Endometrial microvascular endothelial cells (primary cell): ENCODE data around the gene HBB. TPM values are rescaled to one million over a fixed set of nuclear protein-coding genes. Genes with fewer than 3 reads are reported as not detected.

Experiments
- in situ Hi-C: cut with HindIII; loops from 2 replicates; pipeline ENCODE4 v1.10.0; 2017; ENCODE audit warnings: low sequenced_read_pairs, low pct_unique_long_range_greater_than_20kb; ENCODE audit errors: inconsistent ontology term
- total RNA-seq: library from RNA; depleted of rRNA; stranded (reverse); fragments of >200 nt; gene quantifications from one replicate; pipeline ENCODE4 v1.2.3, GENCODE V29; 2015; ENCODE audit errors: inconsistent ontology term

Gene HBB
- total RNA-seq, 1 donor from 2014 or later = not detected

DNA sequence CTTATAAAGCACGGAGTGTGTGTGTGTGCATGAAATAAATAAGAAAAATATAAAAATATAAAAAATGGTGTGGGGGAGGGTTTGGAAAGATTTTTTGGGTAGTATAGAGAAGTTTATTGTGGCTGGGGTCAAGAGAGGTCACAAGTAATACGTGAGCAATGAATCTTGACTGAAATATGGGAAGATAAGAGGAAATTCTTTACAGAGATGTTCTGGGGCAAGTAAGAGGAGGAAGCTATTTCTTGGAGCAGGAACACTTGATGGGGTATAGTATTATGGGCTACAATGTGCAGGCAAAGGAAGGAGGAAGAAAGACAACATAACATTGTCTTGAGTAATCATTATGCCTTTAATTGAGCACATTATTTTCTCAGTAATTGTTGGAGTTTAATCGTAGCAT, 5.3 kb upstream of the HBB start:
- in situ Hi-C loops = no loop called here

DNA sequence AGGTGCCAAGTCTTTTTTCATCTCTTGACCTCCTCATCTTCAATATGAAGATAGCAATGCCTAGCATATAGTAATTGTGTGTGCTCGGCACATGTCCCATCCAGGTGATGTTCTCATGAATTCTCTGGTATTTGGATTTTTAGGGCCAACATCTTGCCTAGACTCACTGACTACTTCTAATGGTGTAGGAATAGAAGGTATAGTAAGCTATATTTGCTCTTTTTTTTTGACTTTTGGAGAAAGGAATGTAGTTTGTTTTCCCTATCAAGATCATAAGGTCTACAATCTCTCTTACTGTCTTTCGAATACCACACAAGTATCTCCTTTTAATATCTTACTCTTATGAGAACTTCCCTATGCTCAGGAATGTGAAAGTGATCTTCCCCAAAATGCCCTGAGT, 4.2 kb upstream of the HBB start:
- in situ Hi-C loops = no loop called here

DNA sequence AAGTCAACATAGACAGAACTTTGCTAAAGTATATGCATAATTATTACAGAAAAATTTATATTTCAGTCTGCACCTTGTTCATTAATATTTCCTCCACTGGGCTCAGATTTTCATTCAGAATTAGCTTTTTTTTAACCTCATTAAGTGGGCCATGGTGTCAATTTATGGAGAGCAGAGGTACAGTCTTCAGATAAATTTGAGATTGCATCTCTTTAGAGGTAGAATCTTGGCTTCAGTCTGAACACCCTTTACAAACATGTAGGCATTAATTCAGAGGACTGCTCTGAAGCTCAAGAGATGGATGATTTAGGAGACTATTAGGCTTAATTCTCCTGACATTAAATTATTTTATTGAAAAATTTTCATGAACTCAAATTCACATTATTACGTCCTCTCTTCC, 3.4 kb upstream of the HBB start:
- in situ Hi-C loops = no loop called here

DNA sequence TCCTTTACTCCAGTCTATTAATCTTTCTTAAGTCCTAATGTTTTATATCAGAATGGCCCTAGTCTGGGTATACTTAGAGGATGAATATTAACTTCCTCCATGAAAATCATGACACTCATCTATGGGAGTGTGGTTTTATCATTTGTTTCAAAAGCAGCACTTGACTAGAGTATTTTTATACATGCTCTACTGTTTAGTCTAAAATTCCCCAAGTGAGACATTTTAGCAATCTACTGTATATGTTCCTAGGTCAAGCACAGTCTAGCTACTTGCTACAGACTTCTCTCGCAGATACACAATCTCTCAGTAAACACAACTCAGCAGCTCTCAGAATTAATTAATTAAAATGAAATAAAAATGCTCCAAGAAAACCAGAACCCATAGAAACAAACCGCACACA, 2.9 kb upstream of the HBB start:
- in situ Hi-C loops = no loop called here

DNA sequence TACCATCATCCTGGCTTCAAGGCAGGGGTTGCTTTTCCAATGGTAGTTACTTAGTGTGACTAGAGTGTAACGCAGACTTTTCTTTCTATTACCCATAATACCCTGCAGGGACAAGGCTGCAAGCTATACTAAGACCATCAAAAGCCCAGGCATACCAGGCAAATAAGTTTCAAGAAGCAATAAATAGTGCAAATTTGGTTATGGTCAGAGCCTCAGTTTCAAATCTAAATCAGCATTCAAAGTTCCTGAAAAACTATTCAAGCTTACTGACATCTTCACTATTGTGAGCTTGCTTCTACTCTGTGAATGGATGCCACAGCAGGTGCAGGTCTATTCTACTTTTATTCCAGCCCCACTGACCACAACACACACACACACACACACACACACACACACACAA, 2.5 kb upstream of the HBB start:
- in situ Hi-C loops = no loop called here

DNA sequence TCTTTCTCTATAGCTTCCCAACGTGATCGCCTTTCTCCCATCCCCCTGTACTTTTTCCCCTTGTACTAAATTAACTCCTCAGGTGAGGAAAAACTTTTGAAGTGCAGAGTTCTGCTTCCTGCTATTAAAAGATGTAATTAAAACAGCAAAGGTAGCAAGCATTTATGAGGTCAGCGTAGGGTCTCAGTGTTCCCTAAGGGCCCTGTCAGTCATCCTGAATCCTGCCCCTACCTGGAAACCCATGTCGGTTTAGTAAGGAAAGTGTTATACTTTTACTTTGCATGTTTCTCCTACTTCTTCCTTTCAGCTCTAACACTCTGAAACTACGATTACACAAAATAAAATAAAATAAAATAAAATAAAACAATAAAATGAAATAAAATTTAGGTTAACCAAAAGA, 1.3 kb upstream of the HBB start:
- in situ Hi-C loops = no loop called here

DNA sequence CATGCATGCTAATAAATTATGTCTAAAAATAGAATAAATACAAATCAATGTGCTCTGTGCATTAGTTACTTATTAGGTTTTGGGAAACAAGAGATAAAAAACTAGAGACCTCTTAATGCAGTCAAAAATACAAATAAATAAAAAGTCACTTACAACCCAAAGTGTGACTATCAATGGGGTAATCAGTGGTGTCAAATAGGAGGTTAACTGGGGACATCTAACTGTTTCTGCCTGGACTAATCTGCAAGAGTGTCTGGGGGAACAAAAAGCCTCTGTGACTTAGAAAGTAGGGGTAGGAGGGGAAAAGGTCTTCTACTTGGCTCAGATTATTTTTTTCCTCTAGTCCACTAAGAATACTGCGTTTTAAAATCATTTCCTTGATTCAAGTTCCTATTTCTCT, 810 bp upstream of the HBB start:
- in situ Hi-C loops = no loop called here

DNA sequence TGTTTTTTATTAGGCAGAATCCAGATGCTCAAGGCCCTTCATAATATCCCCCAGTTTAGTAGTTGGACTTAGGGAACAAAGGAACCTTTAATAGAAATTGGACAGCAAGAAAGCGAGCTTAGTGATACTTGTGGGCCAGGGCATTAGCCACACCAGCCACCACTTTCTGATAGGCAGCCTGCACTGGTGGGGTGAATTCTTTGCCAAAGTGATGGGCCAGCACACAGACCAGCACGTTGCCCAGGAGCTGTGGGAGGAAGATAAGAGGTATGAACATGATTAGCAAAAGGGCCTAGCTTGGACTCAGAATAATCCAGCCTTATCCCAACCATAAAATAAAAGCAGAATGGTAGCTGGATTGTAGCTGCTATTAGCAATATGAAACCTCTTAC, 1.4 kb downstream of the HBB start:
- in situ Hi-C loops = no loop called here

DNA sequence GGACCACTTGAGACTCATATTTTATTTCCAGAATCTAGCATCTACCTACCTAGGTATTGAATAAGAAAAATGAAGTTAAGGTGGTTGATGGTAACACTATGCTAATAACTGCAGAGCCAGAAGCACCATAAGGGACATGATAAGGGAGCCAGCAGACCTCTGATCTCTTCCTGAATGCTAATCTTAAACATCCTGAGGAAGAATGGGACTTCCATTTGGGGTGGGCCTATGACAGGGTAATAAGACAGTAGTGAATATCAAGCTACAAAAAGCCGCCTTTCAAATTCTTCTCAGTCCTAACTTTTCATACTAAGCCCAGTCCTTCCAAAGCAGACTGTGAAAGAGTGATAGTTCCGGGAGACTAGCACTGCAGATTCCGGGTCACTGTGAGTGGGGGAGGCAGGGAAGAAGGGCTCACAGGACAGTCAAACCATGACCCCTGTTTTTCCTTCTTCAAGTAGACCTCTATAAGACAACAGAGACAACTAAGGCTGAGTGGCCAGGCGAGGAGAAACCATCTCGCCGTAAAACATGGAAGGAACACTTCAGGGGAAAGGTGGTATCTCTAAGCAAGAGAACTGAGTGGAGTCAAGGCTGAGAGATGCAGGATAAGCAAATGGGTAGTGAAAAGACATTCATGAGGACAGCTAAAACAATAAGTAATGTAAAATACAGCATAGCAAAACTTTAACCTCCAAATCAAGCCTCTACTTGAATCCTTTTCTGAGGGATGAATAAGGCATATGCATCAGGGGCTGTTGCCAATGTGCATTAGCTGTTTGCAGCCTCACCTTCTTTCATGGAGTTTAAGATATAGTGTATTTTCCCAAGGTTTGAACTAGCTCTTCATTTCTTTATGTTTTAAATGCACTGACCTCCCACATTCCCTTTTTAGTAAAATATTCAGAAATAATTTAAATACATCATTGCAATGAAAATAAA, 2.1 kb downstream of the HBB start:
- in situ Hi-C loops = no loop called here

DNA sequence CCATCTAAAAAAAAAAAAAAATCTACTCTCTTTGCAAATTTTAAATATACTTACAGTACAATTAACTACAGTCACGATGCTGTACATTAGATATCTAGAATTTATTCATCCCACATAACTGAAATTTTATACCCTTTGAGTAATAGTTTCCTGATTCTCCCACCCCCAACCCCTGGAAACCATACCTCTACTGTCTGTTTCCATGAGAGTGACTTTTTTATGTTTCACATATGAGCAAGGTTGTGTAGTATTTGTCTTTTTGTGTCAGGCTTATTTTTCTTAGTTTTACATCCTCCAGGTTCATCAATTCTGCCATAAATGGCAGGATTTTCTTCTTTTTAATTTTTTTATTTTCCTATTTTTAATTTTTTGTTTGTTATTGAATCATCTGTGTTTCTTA, 3.2 kb downstream of the HBB start:
- in situ Hi-C loops = no loop called here

DNA sequence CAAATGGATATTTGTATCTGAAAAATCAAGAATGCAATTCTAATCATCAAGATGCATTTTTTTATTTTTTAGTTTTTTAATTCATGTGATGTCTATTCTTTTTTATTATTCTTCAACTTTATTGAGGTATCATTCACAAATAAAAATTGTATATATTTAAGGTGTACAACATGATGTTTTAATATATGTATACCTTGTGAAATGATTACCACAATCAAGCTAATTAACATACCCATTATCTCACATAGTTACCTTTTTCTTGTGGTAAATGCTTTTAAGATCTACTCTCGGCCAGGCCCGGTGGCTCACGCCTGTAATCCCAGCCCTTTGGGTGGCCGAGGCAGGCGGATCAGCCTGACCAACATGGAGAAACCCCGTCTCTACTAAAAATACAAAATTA, 3.7 kb downstream of the HBB start:
- in situ Hi-C loops = no loop called here

DNA sequence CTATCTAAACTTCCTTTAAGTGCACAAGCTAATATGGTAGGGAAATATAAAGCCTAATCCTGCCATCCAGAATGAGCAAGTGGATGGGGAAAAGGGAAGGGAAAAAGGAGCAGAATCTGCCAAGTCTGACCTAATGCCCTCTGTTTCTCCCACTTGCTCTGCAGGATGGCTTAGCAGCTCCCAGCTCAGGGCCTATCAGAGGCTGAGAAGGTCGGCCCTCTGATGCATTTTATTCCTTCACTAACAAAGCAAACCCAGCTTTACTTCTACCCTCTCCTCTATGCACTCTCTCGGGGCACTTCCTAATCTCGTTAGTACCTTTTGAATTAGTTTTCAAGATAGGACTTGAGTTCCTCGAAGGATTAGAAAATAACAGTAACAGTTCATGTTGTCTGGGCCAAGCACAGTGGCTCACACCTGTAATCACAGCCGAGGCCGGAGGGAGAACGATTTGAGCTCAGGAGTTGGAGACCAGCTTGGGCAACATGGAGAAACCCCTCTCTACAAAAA, 16.4 kb downstream of the HBB start:
- in situ Hi-C loops = no loop called here

DNA sequence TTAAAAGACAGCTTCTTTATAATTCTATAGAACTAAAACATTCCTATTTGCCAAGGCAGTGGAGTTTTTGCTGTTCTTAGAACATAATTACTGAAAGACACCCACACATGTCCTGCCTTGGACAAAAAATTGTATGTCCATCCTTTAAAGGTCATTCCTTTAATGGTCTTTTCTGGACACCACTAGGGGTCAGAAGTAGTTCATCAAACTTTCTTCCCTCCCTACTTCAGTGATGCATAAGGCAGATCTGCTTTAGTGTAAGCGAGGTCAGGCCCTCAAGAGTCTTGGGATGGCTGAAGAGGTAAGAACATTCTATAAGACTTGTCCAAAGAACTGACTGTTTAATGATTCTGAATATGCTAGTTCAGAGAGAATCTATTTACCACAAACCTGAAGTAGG, 22.1 kb downstream of the HBB start:
- in situ Hi-C loops = no loop called here

DNA sequence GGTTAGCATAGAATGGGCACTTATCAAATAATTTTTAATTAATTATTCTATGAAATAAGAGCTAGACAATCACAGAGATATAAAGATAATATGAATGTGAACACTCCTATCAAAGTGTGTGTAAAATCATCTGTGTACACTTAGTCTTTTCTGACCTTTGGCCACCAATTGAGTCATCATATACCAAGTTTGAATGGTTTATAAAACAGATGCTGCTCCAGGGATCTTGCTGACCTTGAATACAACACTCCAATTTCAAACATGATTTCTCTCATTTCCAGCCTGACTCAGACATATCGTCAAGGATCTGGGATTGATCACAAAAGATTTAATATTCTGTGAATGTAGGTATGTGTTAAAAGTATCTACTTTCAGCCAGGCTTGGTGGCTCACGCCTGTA, 23.5 kb downstream of the HBB start:
- in situ Hi-C loops = no loop called here

DNA sequence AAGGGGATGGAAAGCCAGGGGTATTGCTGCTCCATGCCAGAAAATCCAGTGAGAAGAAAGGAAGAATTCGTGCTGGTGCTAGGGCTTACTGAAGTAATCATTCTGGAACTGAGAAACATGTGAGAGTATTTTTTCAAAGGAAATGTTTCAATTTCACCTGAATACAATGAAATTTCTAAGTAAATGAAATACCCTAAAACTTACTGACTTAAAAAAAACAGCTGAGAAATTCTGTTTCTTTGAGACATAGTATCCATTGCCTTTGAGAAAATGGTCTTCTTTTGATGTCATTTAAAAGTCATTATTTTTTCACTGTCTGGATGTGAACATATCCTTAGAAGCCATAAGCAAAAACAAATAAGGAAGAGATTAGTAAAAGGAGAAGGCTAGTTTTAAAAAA, 26.3 kb downstream of the HBB start, which contains the start of gene OR51V1:
OR51V1 (minus strand) TSS at position 101 of the 400 bp plus-strand sequence; CDS start at position 101, 0 bp downstream.
- in situ Hi-C loops = no loop called here

DNA sequence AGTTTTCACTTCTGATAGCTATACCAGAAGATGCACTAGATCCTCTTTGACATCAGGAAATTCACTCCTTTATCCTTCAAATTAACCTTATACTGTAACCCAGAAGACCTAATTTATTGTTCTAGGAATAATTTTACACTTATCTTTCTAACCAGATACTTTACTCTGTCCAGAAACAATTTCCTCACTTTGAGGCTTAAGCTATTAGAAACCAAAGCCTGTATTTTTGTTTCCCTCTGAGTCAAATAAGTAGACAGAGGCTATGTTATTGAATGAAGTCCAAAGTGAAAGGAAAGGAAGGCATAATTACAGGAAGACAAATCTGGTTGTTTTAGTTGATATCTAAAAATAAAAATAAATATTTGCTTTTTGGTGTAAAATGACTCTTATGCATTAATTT, 28.6 kb downstream of the HBB start:
- in situ Hi-C loops = no loop called here

DNA sequence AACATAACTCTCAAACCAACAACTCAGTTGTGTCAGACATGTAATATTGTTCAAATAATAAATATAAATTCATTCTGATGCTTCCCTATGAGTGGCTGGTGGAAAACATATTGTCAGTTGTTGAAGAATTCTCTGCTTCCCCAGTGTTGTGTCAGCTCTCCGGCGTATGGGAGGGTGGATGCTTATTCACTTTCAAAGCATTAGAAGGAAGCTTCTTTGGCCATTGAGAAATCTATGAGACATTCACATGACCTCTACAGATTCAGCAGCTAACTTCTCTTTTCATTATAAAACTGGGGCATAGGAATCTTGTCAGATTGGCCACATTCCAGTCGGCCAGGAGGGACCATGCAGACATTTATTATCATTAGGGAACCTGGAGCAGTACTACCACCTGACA, 29.3 kb downstream of the HBB start:
- in situ Hi-C loops = no loop called here

DNA sequence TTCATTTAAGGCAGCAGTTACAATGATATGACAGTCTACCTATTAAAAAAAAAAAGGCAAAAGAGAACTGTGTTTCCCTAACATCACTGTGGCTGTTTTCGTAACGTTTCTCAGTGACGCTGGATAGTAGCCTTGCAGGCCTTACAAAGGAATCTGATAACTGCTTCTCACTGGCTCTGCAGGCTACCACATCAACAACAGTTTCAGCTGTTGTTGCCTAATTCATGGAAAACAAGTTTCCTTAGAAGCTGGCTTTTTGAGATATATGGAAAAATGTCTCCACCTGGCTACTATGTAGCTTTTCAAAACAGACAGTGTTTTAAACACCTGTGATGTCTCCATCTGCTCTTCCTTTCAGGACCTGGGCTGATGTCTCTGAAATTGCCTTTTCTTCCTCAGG, 30.1 kb downstream of the HBB start:
- in situ Hi-C loops = no loop called here

DNA sequence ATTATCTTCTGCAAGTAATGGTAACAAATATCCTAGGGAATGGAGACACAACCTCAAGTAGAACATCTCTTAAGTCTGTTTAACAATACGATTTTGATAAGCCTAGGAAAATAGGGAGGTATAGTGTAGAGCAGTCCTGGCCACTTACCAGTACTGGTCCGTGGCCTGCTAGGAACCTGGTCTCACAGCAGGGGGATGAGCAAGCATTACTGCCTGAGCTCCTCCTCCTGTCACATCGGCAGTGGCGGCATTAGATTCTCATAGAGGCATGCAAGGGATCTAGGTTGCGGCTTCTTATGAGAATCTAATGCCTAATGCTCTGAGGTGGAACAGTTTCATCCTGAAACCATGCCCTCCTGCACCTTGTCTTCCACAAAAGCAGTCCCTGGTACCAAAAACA, 30.8 kb downstream of the HBB start:
- in situ Hi-C loops = no loop called here

DNA sequence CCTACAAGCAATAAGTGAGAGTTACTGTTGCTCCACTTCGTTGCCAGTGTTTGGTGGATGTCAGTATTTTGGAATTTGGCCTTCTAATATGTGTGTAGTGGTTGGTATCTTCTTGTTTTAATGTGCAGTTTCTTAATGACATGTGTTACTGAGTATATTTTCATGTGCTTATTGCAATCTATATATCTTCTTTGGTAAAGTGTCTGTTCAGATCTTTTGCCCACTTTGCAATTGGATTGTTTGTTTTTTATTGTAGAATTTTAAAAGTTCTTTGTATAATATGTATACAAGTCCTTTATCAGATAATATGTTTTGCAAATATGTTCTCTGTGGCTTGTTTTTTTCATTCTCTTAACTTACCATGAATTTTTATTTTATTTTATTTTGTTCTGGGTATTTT, 34.1 kb downstream of the HBB start:
- in situ Hi-C loops = no loop called here

DNA sequence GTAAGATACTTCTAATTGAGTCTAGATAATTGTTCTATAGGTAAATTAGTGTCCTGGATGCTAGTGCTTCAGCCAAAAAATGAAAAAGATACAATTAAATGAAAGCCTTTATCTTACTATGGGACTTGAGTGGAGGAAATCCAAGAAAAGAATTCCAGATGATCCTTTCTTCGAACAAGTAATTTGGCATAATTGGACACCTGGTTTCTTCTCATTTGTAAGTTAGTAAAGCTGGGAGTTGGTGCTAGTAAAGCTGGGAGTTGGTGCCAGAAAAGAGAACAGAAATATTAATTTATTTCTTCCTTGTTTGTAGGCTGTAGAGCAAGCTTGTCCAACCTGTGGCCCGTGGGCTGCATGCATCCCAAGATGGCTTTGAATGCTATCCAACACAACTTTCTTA, 38.7 kb downstream of the HBB start:
- in situ Hi-C loops = no loop called here
